Heart left ventricle (tissue), 16 donors: ENCODE measurements around the gene RNF208. TPM values are rescaled to one million over a fixed set of nuclear protein-coding genes. Genes with fewer than 3 reads are reported as not detected.

Experiments used
- ATAC-seq, 4 donors: fragments of 200-7000 bp; cut with Tn5 transposase; one replicate each; pipeline ENCODE4 v1.9.1; 2020 to 2022; ENCODE audit warnings: moderate library complexity in 4 of 4, mild to moderate bottlenecking in 3 of 4, moderate number of reproducible peaks in 1 of 4
- DNase-seq, 5 donors: peaks; one replicate each; pipeline ENCODE4 v3.0.0-alpha.2; 2020
- H3K27ac ChIP-seq, 12 donors: fragments of 200-600 bp; sonication (generic) in 4 of 12; one replicate each; pipeline versions ENCODE4 v1.5.0 to v1.8.0; 2016 to 2022; ENCODE audit warnings: mild to moderate bottlenecking in 2 of 12
- H3K27me3 ChIP-seq, 9 donors: fragments of 200-600 bp; sonication (generic) in 2 of 9; one replicate each; pipeline versions ENCODE4 v1.5.1 to v1.8.0; 2016 to 2022; ENCODE audit warnings: mild to moderate bottlenecking in 3 of 9
- H3K36me3 ChIP-seq, 9 donors: fragments of 200-600 bp; sonication (generic) in 2 of 9; one replicate each; pipeline versions ENCODE4 v1.5.0 to v1.8.0; 2018 to 2022; ENCODE audit warnings: mild to moderate bottlenecking in 2 of 9
- H3K4me1 ChIP-seq, 12 donors: fragments of 200-600 bp; sonication (generic) in 4 of 12; one replicate each; pipeline versions ENCODE4 v1.5.0 to v1.8.0; 2016 to 2022; ENCODE audit warnings: mild to moderate bottlenecking in 3 of 12
- H3K4me3 ChIP-seq, 12 donors: fragments of 200-600 bp; sonication (generic) in 4 of 12; one replicate each; pipeline versions ENCODE4 v1.5.0 to v1.8.0; 2017 to 2022; ENCODE audit warnings: mild to moderate bottlenecking in 9 of 12, moderate library complexity in 4 of 12
- H3K9me3 ChIP-seq, 12 donors: fragments of 200-600 bp; sonication (generic) in 4 of 12; one replicate each; pipeline versions ENCODE4 v1.5.0 to v1.8.0; 2016 to 2022; ENCODE audit warnings: mild to moderate bottlenecking in 1 of 12
- CTCF ChIP-seq, 12 donors: fragments of 200-600 bp; sonication (generic) in 4 of 12; IDR thresholded peaks; one replicate each; pipeline versions ENCODE4 v1.5.0 to v1.8.0; 2018 to 2022; ENCODE audit warnings: antibody characterized with exemption in 12 of 12, mild to moderate bottlenecking in 5 of 12
- POLR2A ChIP-seq, 2 donors: fragments of 450-650 bp; IDR thresholded peaks; one replicate each; pipeline ENCODE4 v1.6.1; 2017; ENCODE audit warnings: antibody characterized with exemption in 2 of 2, mild to moderate bottlenecking in 2 of 2, moderate library complexity in 2 of 2
- WGBS, 4 donors: extraction: QIAGEN DNeasy Blood & Tissue Kit in 2 of 4; methylation state at CpG; one replicate each; pipeline versions ENCODE4 v1.1.5 to v1.1.7; 2013 to 2018; 5-methylcytosine and 5-hydroxymethylcytosine counted together
- intact Hi-C, 10 donors: fragments of 100-400 bp; cut with DNase I; formaldehyde crosslinking; loops; one replicate each; pipeline versions ENCODE4 v1.11.1 to v1.14.2; 2022
- polyA plus RNA-seq, 2 donors: library from polyadenylated mRNA; stranded (reverse); fragments of 200-250 nt; gene quantifications; one replicate each; pipeline ENCODE4 v1.2.3, GENCODE V29; 2013
- total RNA-seq, 9 donors: library from RNA; depleted of rRNA in 2 of 9; stranded (reverse); fragments of >200 nt in 2 of 9; fragmentation: NEBNext Ultra II Directional in 3 of 9; extraction: Animal tissue kit (Norgen Biotek cat#: 25700) in 3 of 9; gene quantifications; one replicate each; pipeline versions ENCODE4 v1.1.0 to v1.2.4, GENCODE V29; 2016 to 2023
- donor health status: ischemic (EF 13 %, LVEDD 7.1; RV severe dilation, severe dysfunction).
- donor health status: healthy with polysubstance abuse.
- donor health status: DM: no; HTN: yes; CAD: no.
- donor health status: DM: no; HTN: no; CAD: no.
- donor health status: ischemic (EF 25% LVEDD 6.9; RV normal size, moderate dysfunction).
- donor health status: ischemic (EF 25% LVEDD 5.7; RV mildly dilated, moderate dysfunction).
- donor health status: healthy.
- donor health status: DM: yes; HTN: yes; CAD: no.
- donor health status: ischemic (EF 35%, LVEDD 5.7; RV mildly dilated, moderate dysfunction).
- donor health status: nonischemic (EF 11% LVEDD 7.7; RV severe dilation, severe dysfunction).
- donor health status: DM: yes; HTN: yes; CAD: no.
- donor health status: PGD.
- donor health status: ischemic (EF 29% LVEDD 5.4; RV normal size, mild dysfunction).
- donor health status: nonischemic (EF 23%, LVEDD 6.1; RV moderate dilation, normal function).

Gene RNF208
- total and polyA plus RNA-seq, 11 donors, result 6.9 to 72.7 (median 22.5) TPM

- TF ChIP-seq CTCF (IDR thresholded peaks at IDR 0.05) (no peak), POLR2A (IDR thresholded peaks at IDR 0.05) (no peak)
- Histone ChIP-seq H3K27me3 (peaks cover 35 to 70% (median 45%) of the 10 kb centered on the region in 9 donors), H3K27ac (no peak overlapping the region), H3K4me3 (no peak overlapping the region), H3K9me3 (no peaks in the 10 kb centered on the region), H3K4me1 (peaks cover 6 to 35% (median 20%) of the 10 kb centered on the region in 12 donors), H3K36me3 (no peaks in the 10 kb centered on the region)
- no peak for DNase-seq
- no peak for ATAC-seq
- intact Hi-C loops, result no loop called here
- WGBS, 4 donors, result 43 to 66% (median 49%) methylated on average over 11 to 14 of the region's 14 CpGs
Measured at GRCh38 chr9:137170486-137171148, 51.4 kb downstream of the RNF208 start.

Other genes with a start within 250 kb of the RNF208 start
Only the 30 nearest of the 32 such genes appear.
- gene PAXX, start 229.8 kb downstream of the RNF208 start, total RNA-seq, result 10 to 100 TPM; 15.0 to 35.3 (median 19.4) TPM
- 10 to 100 TPM; 31.2 to 57.3 TPM for gene PAXX, start 229.8 kb downstream of the RNF208 start, polyA plus RNA-seq
- gene CLIC3, start 225.7 kb downstream of the RNF208 start, total RNA-seq, result 10 to 100 TPM in 1 of 9 donors, 1 to 10 TPM in 8; 1.5 to 16.7 (median 5.0) TPM
- gene CLIC3, start 225.7 kb downstream of the RNF208 start, polyA plus RNA-seq, result 10 to 100 TPM in 1 of 2 donors, 1 to 10 TPM in 1; 3.9 to 11.3 TPM
- 10 to 100 TPM; 19.1 to 44.3 (median 33.4) TPM for gene ABCA2, start 194.0 kb downstream of the RNF208 start, total RNA-seq
- gene ABCA2, start 194.0 kb downstream of the RNF208 start, polyA plus RNA-seq, result 10 to 100 TPM; 13.1 to 30.6 TPM
- gene FUT7, start 190.2 kb downstream of the RNF208 start, total RNA-seq, result under 1 TPM in 2 of 9 donors, not detected in 7; 0.15 to 0.48 TPM
- gene FUT7, start 190.2 kb downstream of the RNF208 start, polyA plus RNA-seq, result under 1 TPM in 1 of 2 donors, not detected in 1; 0.17 TPM
- 100 to 1,000 TPM in 1 of 9 donors, 10 to 100 TPM in 8; 45.1 to 114 (median 55.1) TPM for gene NPDC1, start 176.1 kb downstream of the RNF208 start, total RNA-seq
- 10 to 100 TPM; 38.4 to 71.7 TPM for gene NPDC1, start 176.1 kb downstream of the RNF208 start, polyA plus RNA-seq
- 1 to 10 TPM in 8 of 9 donors, under 1 TPM in 1; 0.85 to 2.9 (median 1.2) TPM for gene ENTPD2, start 168.2 kb downstream of the RNF208 start, total RNA-seq
- 1 to 10 TPM in 1 of 2 donors, under 1 TPM in 1; 0.50 to 1.2 TPM for gene ENTPD2, start 168.2 kb downstream of the RNF208 start, polyA plus RNA-seq
- 1 to 10 TPM in 1 of 9 donors, under 1 TPM in 8; 0.09 to 2.0 (median 0.20) TPM for gene SAPCD2, start 151.7 kb downstream of the RNF208 start, total RNA-seq
- under 1 TPM; 0.15 to 0.22 TPM for gene SAPCD2, start 151.7 kb downstream of the RNF208 start, polyA plus RNA-seq
- gene UAP1L1, start 144.7 kb downstream of the RNF208 start, total RNA-seq, result 10 to 100 TPM in 4 of 9 donors, 1 to 10 TPM in 5; 5.9 to 15.1 (median 9.4) TPM
- 10 to 100 TPM in 1 of 2 donors, 1 to 10 TPM in 1; 3.9 to 12.4 TPM for gene UAP1L1, start 144.7 kb downstream of the RNF208 start, polyA plus RNA-seq
- 10 to 100 TPM; 17.6 to 40.6 (median 21.7) TPM for gene MAN1B1, start 135.3 kb downstream of the RNF208 start, total RNA-seq
- 10 to 100 TPM; 26.7 to 29.5 TPM for gene MAN1B1, start 135.3 kb downstream of the RNF208 start, polyA plus RNA-seq
- gene DPP7, start 107.5 kb downstream of the RNF208 start, total RNA-seq, result 100 to 1,000 TPM in 8 of 9 donors, 10 to 100 TPM in 1; 96.6 to 137 (median 119) TPM
- gene DPP7, start 107.5 kb downstream of the RNF208 start, polyA plus RNA-seq, result 100 to 1,000 TPM; 112 to 260 TPM
- gene GRIN1, start 83.1 kb downstream of the RNF208 start, total RNA-seq, result not detected
- under 1 TPM in 1 of 2 donors, not detected in 1; 0.10 TPM for gene GRIN1, start 83.1 kb downstream of the RNF208 start, polyA plus RNA-seq
- not detected for gene LRRC26, start 52.2 kb downstream of the RNF208 start, total RNA-seq
- not detected for gene LRRC26, start 52.2 kb downstream of the RNF208 start, polyA plus RNA-seq
- not detected for gene TMEM210, start 50.2 kb downstream of the RNF208 start, total RNA-seq
- gene TMEM210, start 50.2 kb downstream of the RNF208 start, polyA plus RNA-seq, result not detected
- 10 to 100 TPM; 14.3 to 35.9 (median 28.9) TPM for gene ANAPC2, start 33.7 kb downstream of the RNF208 start, total RNA-seq
- gene ANAPC2, start 33.7 kb downstream of the RNF208 start, polyA plus RNA-seq, result 10 to 100 TPM; 26.6 to 33.4 TPM
- 100 to 1,000 TPM in 2 of 9 donors, 10 to 100 TPM in 7; 46.0 to 123 (median 59.9) TPM for gene SSNA1, start 33.6 kb downstream of the RNF208 start, total RNA-seq
- gene SSNA1, start 33.6 kb downstream of the RNF208 start, polyA plus RNA-seq, result 100 to 1,000 TPM; 120 to 161 TPM
- 10 to 100 TPM; 11.5 to 18.0 (median 16.6) TPM for gene TPRN, start 21.5 kb downstream of the RNF208 start, total RNA-seq
- gene TPRN, start 21.5 kb downstream of the RNF208 start, polyA plus RNA-seq, result 10 to 100 TPM; 12.5 to 16.7 TPM
- gene TMEM203, start 16.6 kb downstream of the RNF208 start, total RNA-seq, result 10 to 100 TPM; 30.8 to 43.7 (median 39.9) TPM
- 10 to 100 TPM; 49.8 to 52.0 TPM for gene TMEM203, start 16.6 kb downstream of the RNF208 start, polyA plus RNA-seq
- gene NDOR1, start 16.5 kb downstream of the RNF208 start, total RNA-seq, result 1 to 10 TPM; 4.5 to 9.6 (median 6.1) TPM
- 1 to 10 TPM; 6.2 to 9.2 TPM for gene NDOR1, start 16.5 kb downstream of the RNF208 start, polyA plus RNA-seq
- under 1 TPM in 6 of 9 donors, not detected in 3; 0.22 to 0.61 (median 0.29) TPM for gene CYSRT1, start 2.9 kb upstream of the RNF208 start, total RNA-seq
- gene CYSRT1, start 2.9 kb upstream of the RNF208 start, polyA plus RNA-seq, result under 1 TPM; 0.14 to 0.27 TPM
- gene RNF224, start 5.3 kb upstream of the RNF208 start, total RNA-seq, result not detected
- not detected for gene RNF224, start 5.3 kb upstream of the RNF208 start, polyA plus RNA-seq
- not detected for gene SLC34A3, start 8.7 kb upstream of the RNF208 start, total RNA-seq
- gene SLC34A3, start 8.7 kb upstream of the RNF208 start, polyA plus RNA-seq, result not detected
- 100 to 1,000 TPM; 244 to 769 (median 456) TPM for gene TUBB4B, start 19.0 kb upstream of the RNF208 start, total RNA-seq
- gene TUBB4B, start 19.0 kb upstream of the RNF208 start, polyA plus RNA-seq, result 100 to 1,000 TPM; 705 to 900 TPM
- gene STPG3, start 29.0 kb upstream of the RNF208 start, total RNA-seq, result under 1 TPM in 2 of 9 donors, not detected in 7; 0.23 to 0.31 TPM
- gene STPG3, start 29.0 kb upstream of the RNF208 start, polyA plus RNA-seq, result under 1 TPM in 1 of 2 donors, not detected in 1; 0.61 TPM
- gene NELFB, start 33.1 kb upstream of the RNF208 start, total RNA-seq, result 10 to 100 TPM; 32.5 to 55.5 (median 38.1) TPM
- 10 to 100 TPM; 31.4 to 77.8 TPM for gene NELFB, start 33.1 kb upstream of the RNF208 start, polyA plus RNA-seq
- 10 to 100 TPM; 14.0 to 46.4 (median 18.5) TPM for gene TOR4A, start 55.5 kb upstream of the RNF208 start, total RNA-seq
- gene TOR4A, start 55.5 kb upstream of the RNF208 start, polyA plus RNA-seq, result 10 to 100 TPM in 1 of 2 donors, 1 to 10 TPM in 1; 6.6 to 16.3 TPM
- gene NRARP, start 80.0 kb upstream of the RNF208 start, total RNA-seq, result 10 to 100 TPM in 5 of 9 donors, 1 to 10 TPM in 4; 6.4 to 15.8 (median 10.3) TPM
- 1 to 10 TPM; 1.6 to 4.2 TPM for gene NRARP, start 80.0 kb upstream of the RNF208 start, polyA plus RNA-seq
- 10 to 100 TPM in 2 of 9 donors, 1 to 10 TPM in 7; 4.1 to 12.9 (median 8.6) TPM for gene EXD3, start 200.9 kb upstream of the RNF208 start, total RNA-seq
- 10 to 100 TPM in 1 of 2 donors, 1 to 10 TPM in 1; 5.6 to 15.2 TPM for gene EXD3, start 200.9 kb upstream of the RNF208 start, polyA plus RNA-seq
- 1 to 10 TPM in 8 of 9 donors, under 1 TPM in 1; 0.81 to 5.5 (median 2.7) TPM for gene NOXA1, start 201.2 kb upstream of the RNF208 start, total RNA-seq
- 1 to 10 TPM in 1 of 2 donors, under 1 TPM in 1; 0.44 to 4.1 TPM for gene NOXA1, start 201.2 kb upstream of the RNF208 start, polyA plus RNA-seq
- gene ENTPD8, start 219.1 kb upstream of the RNF208 start, total RNA-seq, result not detected
- not detected for gene ENTPD8, start 219.1 kb upstream of the RNF208 start, polyA plus RNA-seq
- 10 to 100 TPM in 8 of 9 donors, 1 to 10 TPM in 1; 7.5 to 21.0 (median 12.6) TPM for gene NSMF, start 237.1 kb upstream of the RNF208 start, total RNA-seq
- gene NSMF, start 237.1 kb upstream of the RNF208 start, polyA plus RNA-seq, result 10 to 100 TPM; 17.3 to 22.1 TPM